Measurements from ENCODE around the gene UBR4.

The UBR4 gene

DNA sequence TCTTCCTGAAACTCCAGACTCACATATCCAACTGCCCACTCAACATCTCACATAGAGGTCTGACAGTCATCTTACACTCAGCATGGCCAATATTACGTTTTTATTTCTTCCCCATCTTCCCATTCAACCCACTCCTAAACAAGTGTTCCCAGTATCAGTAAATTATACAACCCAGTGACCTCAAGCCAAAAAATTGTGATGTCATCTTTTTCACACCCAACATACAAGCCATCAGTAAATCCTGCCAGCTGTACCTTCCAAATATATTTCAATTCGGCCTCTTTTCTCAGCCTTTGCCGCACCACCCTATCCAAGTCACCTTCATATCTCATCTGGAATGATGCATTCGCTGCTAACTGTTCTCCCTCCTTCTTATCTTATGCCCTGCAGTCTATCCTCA, 19.6 kb downstream of the UBR4 start:
- H3K79me2 ChIP-seq (ENCODE audit: low read length), result no peaks in the 10 kb centered on the region
- H2AFZ ChIP-seq (ENCODE audit: low read length), result no peak overlapping the region
- H3K27me3 ChIP-seq (replicated peaks; ENCODE audit: insufficient read depth, low read length), result no peaks in the 10 kb centered on the region
- H3F3A ChIP-seq (ENCODE audit: insufficient read depth, low read length), result no peaks in the 10 kb centered on the region
- no peaks in the 10 kb centered on the region for H3K4me1 ChIP-seq (ENCODE audit: low read length)
- H3K4me2 ChIP-seq (ENCODE audit: low read depth, low read length), result no peak overlapping the region
- H4K20me1 ChIP-seq (ENCODE audit: insufficient read depth, low read length), result no peaks in the 10 kb centered on the region
- no peak overlapping the region for H3K9ac ChIP-seq (ENCODE audit: low read length)
- H3K36me3 ChIP-seq (replicated peaks; ENCODE audit: insufficient read depth, low read length), result peaks cover 10% of the 10 kb centered on the region; the same call in 1 of the 2 replicates
- no peaks in the 10 kb centered on the region for H3K9me3 ChIP-seq (replicated peaks; ENCODE audit: insufficient read depth, low read length)
- no peak for TF ChIP-seq EZH2phosphoT487 (IDR thresholded peaks at IDR 0.05; ENCODE audit: low read length)
- TF ChIP-seq EZH2 (optimal IDR thresholded peaks at IDR 0.05; ENCODE audit: low read depth, low read length), result no peak
- TF ChIP-seq, protein P1, sequence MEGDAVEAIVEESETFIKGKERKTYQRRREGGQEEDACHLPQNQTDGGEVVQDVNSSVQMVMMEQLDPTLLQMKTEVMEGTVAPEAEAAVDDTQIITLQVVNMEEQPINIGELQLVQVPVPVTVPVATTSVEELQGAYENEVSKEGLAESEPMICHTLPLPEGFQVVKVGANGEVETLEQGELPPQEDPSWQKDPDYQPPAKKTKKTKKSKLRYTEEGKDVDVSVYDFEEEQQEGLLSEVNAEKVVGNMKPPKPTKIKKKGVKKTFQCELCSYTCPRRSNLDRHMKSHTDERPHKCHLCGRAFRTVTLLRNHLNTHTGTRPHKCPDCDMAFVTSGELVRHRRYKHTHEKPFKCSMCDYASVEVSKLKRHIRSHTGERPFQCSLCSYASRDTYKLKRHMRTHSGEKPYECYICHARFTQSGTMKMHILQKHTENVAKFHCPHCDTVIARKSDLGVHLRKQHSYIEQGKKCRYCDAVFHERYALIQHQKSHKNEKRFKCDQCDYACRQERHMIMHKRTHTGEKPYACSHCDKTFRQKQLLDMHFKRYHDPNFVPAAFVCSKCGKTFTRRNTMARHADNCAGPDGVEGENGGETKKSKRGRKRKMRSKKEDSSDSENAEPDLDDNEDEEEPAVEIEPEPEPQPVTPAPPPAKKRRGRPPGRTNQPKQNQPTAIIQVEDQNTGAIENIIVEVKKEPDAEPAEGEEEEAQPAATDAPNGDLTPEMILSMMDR (IDR thresholded peaks at IDR 0.05; ENCODE audit: low read length), result no peak
- no peak overlapping the region for H3K27ac ChIP-seq (ENCODE audit: low read length)
- no peak overlapping the region for H3K4me3 ChIP-seq (ENCODE audit: low read length)
- DNase-seq, result no peak
- no peaks in the 10 kb centered on the region for H3K9me2 ChIP-seq (replicated peaks; ENCODE audit: insufficient read depth, low read length)

DNA sequence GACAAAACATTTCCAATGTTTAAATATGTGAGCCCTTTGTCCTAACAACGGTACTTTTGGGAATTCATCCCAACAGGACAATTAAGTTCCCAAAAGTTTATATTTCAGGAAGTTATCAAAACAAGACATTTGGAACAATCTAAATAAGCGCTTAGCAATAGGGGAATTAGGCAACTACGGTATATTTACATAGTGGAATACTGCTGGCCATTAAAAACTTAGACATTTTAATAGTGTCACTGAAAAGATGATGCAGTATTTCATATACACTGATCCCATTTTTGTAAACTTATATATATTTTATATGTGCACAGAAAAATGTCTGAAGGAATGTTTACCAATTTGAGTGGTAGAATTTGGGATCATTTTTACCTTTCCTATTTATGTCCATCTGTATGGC, 20.8 kb downstream of the UBR4 start:
- DNase-seq, result no peak
- no peak for TF ChIP-seq EZH2phosphoT487 (IDR thresholded peaks at IDR 0.05; ENCODE audit: low read length)
- TF ChIP-seq, protein P1 (IDR thresholded peaks at IDR 0.05; ENCODE audit: low read length), result no peak
- no peak for TF ChIP-seq EZH2 (optimal IDR thresholded peaks at IDR 0.05; ENCODE audit: low read depth, low read length)
- Histone ChIP-seq H4K20me1 (ENCODE audit: insufficient read depth, low read length) (no peaks in the 10 kb centered on the region), H3K79me2 (ENCODE audit: low read length) (no peaks in the 10 kb centered on the region), H3K9me2 (replicated peaks; ENCODE audit: insufficient read depth, low read length) (no peaks in the 10 kb centered on the region), H3K27ac (ENCODE audit: low read length) (no peak overlapping the region), H3K9ac (ENCODE audit: low read length) (no peak overlapping the region), H3K4me3 (ENCODE audit: low read length) (no peak overlapping the region), H3F3A (ENCODE audit: insufficient read depth, low read length) (no peaks in the 10 kb centered on the region), H3K9me3 (replicated peaks; ENCODE audit: insufficient read depth, low read length) (no peaks in the 10 kb centered on the region), H3K4me1 (ENCODE audit: low read length) (no peaks in the 10 kb centered on the region), H3K27me3 (replicated peaks; ENCODE audit: insufficient read depth, low read length) (no peaks in the 10 kb centered on the region), H3K4me2 (ENCODE audit: low read depth, low read length) (no peak overlapping the region), H3K36me3 (replicated peaks; ENCODE audit: insufficient read depth, low read length) (peaks cover 14% of the 10 kb centered on the region; the same call in 1 of the 2 replicates), H2AFZ (ENCODE audit: low read length) (no peak overlapping the region)

DNA sequence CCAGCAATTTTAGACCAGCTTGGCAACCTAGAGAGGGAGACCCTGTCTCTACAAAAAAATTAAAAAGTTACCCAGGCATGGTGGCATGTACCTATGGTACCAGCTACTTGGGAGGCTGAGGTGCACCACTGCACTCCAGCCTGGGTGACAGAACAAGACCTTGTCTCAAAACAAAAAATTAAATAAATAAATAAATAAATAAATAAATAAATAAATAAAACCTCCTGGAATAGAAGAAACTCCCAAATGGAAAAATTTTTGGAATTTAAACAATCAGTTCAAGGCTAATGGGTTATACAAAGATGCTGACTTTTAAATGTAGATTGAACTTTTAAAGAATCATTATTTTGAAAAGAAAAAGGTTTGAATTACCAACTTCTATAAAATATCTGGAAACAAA, 22.2 kb downstream of the UBR4 start:
- Histone ChIP-seq H2AFZ (ENCODE audit: low read length) (no peak overlapping the region), H3K36me3 (replicated peaks; ENCODE audit: insufficient read depth, low read length) (peaks cover 16% of the 10 kb centered on the region; the same call in 1 of the 2 replicates), H3K27ac (ENCODE audit: low read length) (no peak overlapping the region), H3K9me3 (replicated peaks; ENCODE audit: insufficient read depth, low read length) (no peaks in the 10 kb centered on the region), H3K27me3 (replicated peaks; ENCODE audit: insufficient read depth, low read length) (no peaks in the 10 kb centered on the region), H4K20me1 (ENCODE audit: insufficient read depth, low read length) (no peaks in the 10 kb centered on the region), H3K9ac (ENCODE audit: low read length) (no peak overlapping the region), H3K79me2 (ENCODE audit: low read length) (no peaks in the 10 kb centered on the region), H3K9me2 (replicated peaks; ENCODE audit: insufficient read depth, low read length) (no peaks in the 10 kb centered on the region), H3K4me3 (ENCODE audit: low read length) (no peak overlapping the region), H3K4me1 (ENCODE audit: low read length) (no peaks in the 10 kb centered on the region), H3K4me2 (ENCODE audit: low read depth, low read length) (no peak overlapping the region), H3F3A (ENCODE audit: insufficient read depth, low read length) (no peaks in the 10 kb centered on the region)
- no peak for DNase-seq
- TF ChIP-seq, protein P1 (IDR thresholded peaks at IDR 0.05; ENCODE audit: low read length), result no peak
- TF ChIP-seq EZH2 (optimal IDR thresholded peaks at IDR 0.05; ENCODE audit: low read depth, low read length), result no peak
- TF ChIP-seq EZH2phosphoT487 (IDR thresholded peaks at IDR 0.05; ENCODE audit: low read length), result no peak
